HepG2 (cell line): ENCODE data around the gene SAA1. TPM values are rescaled to one million over a fixed set of nuclear protein-coding genes. Genes with fewer than 3 reads are reported as not detected.

ENCODE experiments used
- ATAC-seq: fragments of 200-7000 bp; cut with Tn5 transposase; 3 replicates; pipeline ENCODE4 v1.9.1; 2020; ENCODE audit warnings: mild to moderate bottlenecking, moderate library complexity
- BruUV-seq: library from RNA; stranded (reverse); fragments of 400-500 nt; replicated peaks from 2 replicates; lab custom pipeline; 2021; lab: Mats Ljungman, UMichigan
- CTCF ChIA-PET: fragments of 300-600 bp; formaldehyde crosslinking; extraction: SDS; loops from one replicate; lab custom pipeline; 2021; ENCODE audit warnings: low total read pairs, inconsistent platforms, low intra/inter-chr PET ratio; lab: Yijun Ruan, JAX
- POLR2A ChIA-PET: fragments of 350-600 bp; sonication (Branson Sonifier 250); formaldehyde crosslinking; loops from one replicate; lab custom pipeline; 2020; ENCODE audit warnings: antibody characterized with exemption, inconsistent platforms; lab: Yijun Ruan, JAX
- DNase-seq: peaks from one replicate; pipeline ENCODE4 v3.0.0-alpha.2; 2015; ENCODE audit warnings: low spot score
- FAIRE-seq: peaks from 3 replicates; lab custom pipeline; 2011; peaks lifted over from hg19 to GRCh38; lab: Jason Lieb, UNC
- H2AFZ ChIP-seq: one replicate; pipeline ENCODE4 v1.6.1; 2011; ENCODE audit warnings: low read length, inconsistent platforms
- H3K27ac ChIP-seq: fragments of 300-600 bp; 3 replicates; pipeline ENCODE4 v1.8.0; 2011; ENCODE audit warnings: mixed run types, mild to moderate bottlenecking, mixed read lengths, low read length, inconsistent platforms; ENCODE audit not compliant: insufficient read depth; ENCODE audit errors: extremely low read length
- H3K27me3 ChIP-seq, 2 experiments: fragments of 200-600 bp in 1 of 2; 2 replicates in 1 of 2; 3 replicates in 1 of 2; pipeline versions ENCODE4 v1.6.0 to v1.8.0; 2011; ENCODE audit warnings: low read length in 2 of 2, mild to moderate bottlenecking in 2 of 2, moderate library complexity in 2 of 2, inconsistent platforms in 1 of 2; ENCODE audit not compliant: insufficient read depth in 2 of 2, control insufficient read depth in 1 of 2
- H3K36me3 ChIP-seq, 2 experiments: fragments of 200-600 bp in 1 of 2; replicated peaks in 1 of 2; 2 replicates in 1 of 2; 3 replicates in 1 of 2; pipeline versions ENCODE4 v1.5.1 to v1.8.0; 2011; ENCODE audit warnings: low read length in 2 of 2, inconsistent platforms in 1 of 2; ENCODE audit not compliant: insufficient read depth in 2 of 2, control insufficient read depth in 1 of 2
- H3K4me1 ChIP-seq: 2 replicates; pipeline ENCODE4 v1.5.1; 2012; ENCODE audit warnings: low read length, inconsistent platforms; ENCODE audit not compliant: insufficient read depth
- H3K4me2 ChIP-seq: 2 replicates; pipeline ENCODE4 v1.6.0; 2011; ENCODE audit warnings: low read depth, low read length, inconsistent platforms
- H3K4me3 ChIP-seq, 3 experiments: fragments of 200-600 bp in 1 of 3; sonication (generic), shearing (Covaris generic) in 1 of 3; replicated peaks in 1 of 3; 2 replicates each; pipeline ENCODE4 v1.5.1; 2011 to 2016; ENCODE audit warnings: low read length in 3 of 3, inconsistent platforms in 2 of 3, low read depth in 2 of 3, mild to moderate bottlenecking in 2 of 3, control low read depth in 1 of 3, mixed read lengths in 1 of 3; ENCODE audit not compliant: insufficient read depth in 1 of 3
- H3K79me2 ChIP-seq: one replicate; pipeline ENCODE4 v1.6.1; 2011; ENCODE audit warnings: low read length, inconsistent platforms; ENCODE audit not compliant: insufficient read depth
- H3K9ac ChIP-seq: 2 replicates; pipeline ENCODE4 v1.6.0; 2011; ENCODE audit warnings: mild to moderate bottlenecking, low read depth, low read length, inconsistent platforms; ENCODE audit not compliant: insufficient read depth
- H3K9me3 ChIP-seq: 2 replicates; pipeline ENCODE4 v1.5.1; 2012; ENCODE audit warnings: mild to moderate bottlenecking, low read length
- H4K20me1 ChIP-seq: 2 replicates; pipeline ENCODE4 v1.6.0; 2011; ENCODE audit warnings: inconsistent platforms, mild to moderate bottlenecking, low read length, moderate library complexity; ENCODE audit not compliant: insufficient read depth
- ARNT ChIP-seq: fragments of 450-650 bp; IDR thresholded peaks from 2 replicates; pipeline ENCODE4 v1.6.1; 2017
- STAT5B ChIP-seq: sonication (generic); formaldehyde crosslinking; IDR thresholded peaks from 2 replicates; pipeline ENCODE4 v1.4.0; 2020; ENCODE audit warnings: missing genetic modification reagents
- ZNF224 ChIP-seq: sonication (generic); formaldehyde crosslinking; IDR thresholded peaks from 2 replicates; pipeline ENCODE4 v1.5.0; 2020; ENCODE audit warnings: mild to moderate bottlenecking, missing genetic modification reagents
- ZNF263 ChIP-seq: sonication (generic); formaldehyde crosslinking; IDR thresholded peaks from 2 replicates; pipeline ENCODE4 v1.4.0; 2020; ENCODE audit warnings: missing genetic modification reagents
- ZNF746 ChIP-seq: sonication (generic); formaldehyde crosslinking; IDR thresholded peaks from 2 replicates; pipeline ENCODE4 v1.8.0; 2022; ENCODE audit warnings: mild to moderate bottlenecking, missing genetic modification reagents
- ZNF788 ChIP-seq: sonication (generic); formaldehyde crosslinking; IDR thresholded peaks from 2 replicates; pipeline ENCODE4 v1.5.0; 2020; ENCODE audit warnings: mild to moderate bottlenecking, missing genetic modification reagents, borderline replicate concordance
- WGBS: methylation state at CpG from one replicate; pipeline ENCODE4 v1.1.6; 2017; ENCODE audit warnings: low lambda C conversion rate; 5-methylcytosine and 5-hydroxymethylcytosine counted together
- in situ Hi-C: cut with HindIII; loops from 2 replicates; pipeline ENCODE4 v1.10.0; 2017; ENCODE audit warnings: low pct_unique_long_range_greater_than_20kb; ENCODE audit not compliant: extremely low pct_ligation_motif_present
- intact Hi-C: fragments of 100-400 bp; cut with micrococcal nuclease; formaldehyde crosslinking; loops from one replicate; pipeline ENCODE4 v1.10.0; 2022; ENCODE audit not compliant: unreplicated experiment
- polyA plus RNA-seq, 8 experiments: library from polyadenylated mRNA; depleted of rRNA in 3 of 8; stranded (reverse) in 7 of 8; unstranded in 1 of 8; fragments of >200 nt; fragmentation: Illumina TruSeq in 4 of 8; extraction: Trizol in 4 of 8; gene quantifications; 2 replicates each; pipeline versions ENCODE4 v1.2.1 to v1.2.3, GENCODE V29; 2011 to 2016; ENCODE audit warnings: low read depth in 4 of 8, missing spikeins in 1 of 8, mixed read lengths in 1 of 8; ENCODE audit not compliant: insufficient read depth in 1 of 8
- total RNA-seq, 5 experiments: library from RNA; depleted of rRNA; stranded (reverse); fragments of >200 nt; fragmentation: Illumina TruSeq; extraction: Trizol; gene quantifications; 2 replicates each; pipeline ENCODE4 v1.2.3, GENCODE V29; 2016; ENCODE audit warnings: low read depth in 1 of 5
- TF ChIP-seq, protein P1 (sequence below): IDR thresholded peaks from 2 replicates; pipeline ENCODE4 v1.4.0; 2020; ENCODE audit warnings: mild to moderate bottlenecking, missing genetic modification reagents
- TF ChIP-seq, protein P2 (sequence below): sonication (generic); formaldehyde crosslinking; IDR thresholded peaks from 2 replicates; pipeline ENCODE4 v1.5.1; 2020; ENCODE audit warnings: mild to moderate bottlenecking, moderate library complexity, missing genetic modification reagents

The SAA1 gene
- total and polyA plus RNA-seq, 2 of the 13 experiments (the other 11 are each of a cell fraction or from before 2014, with no cell fraction given): not detected

DNA sequence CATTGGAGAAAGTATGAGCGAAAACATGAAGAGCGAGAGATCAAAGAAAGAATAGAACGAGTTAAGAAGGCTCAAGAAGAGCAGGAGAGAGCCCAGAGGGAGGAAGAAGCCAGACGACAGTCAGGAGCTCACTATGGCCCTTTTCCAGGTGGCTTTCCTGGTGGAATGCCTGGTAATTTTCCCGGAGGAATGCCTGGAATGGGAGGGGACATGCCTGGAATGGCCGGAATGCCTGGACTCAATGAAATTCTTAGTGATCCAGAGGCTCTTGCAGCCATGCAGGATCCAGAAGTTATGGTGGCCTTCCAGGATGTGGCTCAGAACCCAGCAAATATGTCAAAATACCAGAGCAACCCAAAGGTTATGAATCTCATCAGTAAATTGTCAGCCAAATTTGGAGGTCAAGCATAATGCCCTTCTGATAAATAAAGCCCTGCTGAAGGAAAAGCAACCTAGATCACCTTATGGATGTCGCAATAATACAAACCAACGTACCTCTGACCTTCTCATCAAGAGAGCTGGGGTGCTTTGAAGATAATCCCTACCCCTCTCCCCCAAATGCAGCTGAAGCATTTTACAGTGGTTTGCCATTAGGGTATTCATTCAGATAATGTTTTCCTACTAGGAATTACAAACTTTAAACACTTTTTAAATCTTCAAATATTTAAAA is 3.2 kb upstream of the SAA1 start (continued):
- TF ChIP-seq, protein P1, sequence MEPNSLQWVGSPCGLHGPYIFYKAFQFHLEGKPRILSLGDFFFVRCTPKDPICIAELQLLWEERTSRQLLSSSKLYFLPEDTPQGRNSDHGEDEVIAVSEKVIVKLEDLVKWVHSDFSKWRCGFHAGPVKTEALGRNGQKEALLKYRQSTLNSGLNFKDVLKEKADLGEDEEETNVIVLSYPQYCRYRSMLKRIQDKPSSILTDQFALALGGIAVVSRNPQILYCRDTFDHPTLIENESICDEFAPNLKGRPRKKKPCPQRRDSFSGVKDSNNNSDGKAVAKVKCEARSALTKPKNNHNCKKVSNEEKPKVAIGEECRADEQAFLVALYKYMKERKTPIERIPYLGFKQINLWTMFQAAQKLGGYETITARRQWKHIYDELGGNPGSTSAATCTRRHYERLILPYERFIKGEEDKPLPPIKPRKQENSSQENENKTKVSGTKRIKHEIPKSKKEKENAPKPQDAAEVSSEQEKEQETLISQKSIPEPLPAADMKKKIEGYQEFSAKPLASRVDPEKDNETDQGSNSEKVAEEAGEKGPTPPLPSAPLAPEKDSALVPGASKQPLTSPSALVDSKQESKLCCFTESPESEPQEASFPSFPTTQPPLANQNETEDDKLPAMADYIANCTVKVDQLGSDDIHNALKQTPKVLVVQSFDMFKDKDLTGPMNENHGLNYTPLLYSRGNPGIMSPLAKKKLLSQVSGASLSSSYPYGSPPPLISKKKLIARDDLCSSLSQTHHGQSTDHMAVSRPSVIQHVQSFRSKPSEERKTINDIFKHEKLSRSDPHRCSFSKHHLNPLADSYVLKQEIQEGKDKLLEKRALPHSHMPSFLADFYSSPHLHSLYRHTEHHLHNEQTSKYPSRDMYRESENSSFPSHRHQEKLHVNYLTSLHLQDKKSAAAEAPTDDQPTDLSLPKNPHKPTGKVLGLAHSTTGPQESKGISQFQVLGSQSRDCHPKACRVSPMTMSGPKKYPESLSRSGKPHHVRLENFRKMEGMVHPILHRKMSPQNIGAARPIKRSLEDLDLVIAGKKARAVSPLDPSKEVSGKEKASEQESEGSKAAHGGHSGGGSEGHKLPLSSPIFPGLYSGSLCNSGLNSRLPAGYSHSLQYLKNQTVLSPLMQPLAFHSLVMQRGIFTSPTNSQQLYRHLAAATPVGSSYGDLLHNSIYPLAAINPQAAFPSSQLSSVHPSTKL (CRISPR knock-in tag): peak; percentile 67

DNA sequence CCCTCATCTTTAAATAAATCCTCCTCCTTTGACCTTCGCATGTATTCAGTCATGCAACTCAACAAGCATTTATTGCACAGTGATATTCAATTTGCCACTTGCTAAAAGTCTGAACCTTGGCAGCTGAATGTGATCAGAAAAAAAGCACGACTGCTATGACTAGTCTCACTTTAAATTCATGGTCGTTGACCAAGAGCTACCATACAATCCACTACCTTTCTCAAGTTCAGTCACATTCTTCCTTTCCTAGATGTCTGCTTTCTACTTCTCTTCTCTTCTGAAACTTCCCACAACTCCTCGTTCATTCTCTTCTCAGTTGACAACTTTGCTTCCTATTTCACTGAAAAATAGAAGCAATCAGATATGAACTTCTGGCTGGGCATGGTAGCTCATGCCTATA is 2.0 kb upstream of the SAA1 start:
- no peak for ATAC-seq
- in situ Hi-C loops: no loop called here

More for the DNA sequence above, 2.0 kb upstream of the SAA1 start:
- Histone ChIP-seq H3K79me2 (no peaks in the 10 kb centered on the region), H3K4me3 (no peak overlapping the region), H3K27ac (no peak overlapping the region), H3K36me3 (no peaks in the 10 kb centered on the region), H4K20me1 (no peaks in the 10 kb centered on the region), H3K4me2 (no peak overlapping the region), H3K27me3 (no peaks in the 10 kb centered on the region), H2AFZ (no peak overlapping the region), H3K9me3 (no peaks in the 10 kb centered on the region), H3K9ac (no peak overlapping the region), H3K4me1 (peaks cover 61% of the 10 kb centered on the region)
- intact Hi-C loops: no loop called here
- ChIA-PET CTCF (no interaction called here), POLR2A (no interaction called here)
- FAIRE-seq: no peak
- no peak for DNase-seq
- 65% methylated on average over 4 of the region's 4 CpGs for WGBS
- BruUV-seq: no TSS peak
- TF ChIP-seq ZNF746 (CRISPR knock-in tag): no peak
- no peak for TF ChIP-seq ARNT
- no peak for TF ChIP-seq ZNF224 (CRISPR knock-in tag)
- TF ChIP-seq, protein P2, sequence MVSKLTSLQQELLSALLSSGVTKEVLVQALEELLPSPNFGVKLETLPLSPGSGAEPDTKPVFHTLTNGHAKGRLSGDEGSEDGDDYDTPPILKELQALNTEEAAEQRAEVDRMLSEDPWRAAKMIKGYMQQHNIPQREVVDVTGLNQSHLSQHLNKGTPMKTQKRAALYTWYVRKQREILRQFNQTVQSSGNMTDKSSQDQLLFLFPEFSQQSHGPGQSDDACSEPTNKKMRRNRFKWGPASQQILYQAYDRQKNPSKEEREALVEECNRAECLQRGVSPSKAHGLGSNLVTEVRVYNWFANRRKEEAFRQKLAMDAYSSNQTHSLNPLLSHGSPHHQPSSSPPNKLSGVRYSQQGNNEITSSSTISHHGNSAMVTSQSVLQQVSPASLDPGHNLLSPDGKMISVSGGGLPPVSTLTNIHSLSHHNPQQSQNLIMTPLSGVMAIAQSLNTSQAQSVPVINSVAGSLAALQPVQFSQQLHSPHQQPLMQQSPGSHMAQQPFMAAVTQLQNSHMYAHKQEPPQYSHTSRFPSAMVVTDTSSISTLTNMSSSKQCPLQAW: no peak
- TF ChIP-seq STAT5B (CRISPR knock-in tag): no peak
- no peak for TF ChIP-seq ZNF788 (CRISPR knock-in tag)
- no peak for TF ChIP-seq ZNF263
